ENCODE data around the gene WNT11.

Gene WNT11

GRCh38 chr11:76237914-76238313 is 31.6 kb upstream of the WNT11 start:
- no peak for DNase-seq (ENCODE audit: low read depth, low spot score)

GRCh38 chr11:76237000-76237649 is 30.8 kb upstream of the WNT11 start:
- no peak for DNase-seq (ENCODE audit: low read depth, low spot score)

GRCh38 chr11:76236092-76236999 is 30.0 kb upstream of the WNT11 start:
- no peak for DNase-seq (ENCODE audit: low read depth, low spot score)

GRCh38 chr11:76235233-76236091 is 29.2 kb upstream of the WNT11 start:
- peak; percentile 80 for DNase-seq (ENCODE audit: low read depth, low spot score)

DNA sequence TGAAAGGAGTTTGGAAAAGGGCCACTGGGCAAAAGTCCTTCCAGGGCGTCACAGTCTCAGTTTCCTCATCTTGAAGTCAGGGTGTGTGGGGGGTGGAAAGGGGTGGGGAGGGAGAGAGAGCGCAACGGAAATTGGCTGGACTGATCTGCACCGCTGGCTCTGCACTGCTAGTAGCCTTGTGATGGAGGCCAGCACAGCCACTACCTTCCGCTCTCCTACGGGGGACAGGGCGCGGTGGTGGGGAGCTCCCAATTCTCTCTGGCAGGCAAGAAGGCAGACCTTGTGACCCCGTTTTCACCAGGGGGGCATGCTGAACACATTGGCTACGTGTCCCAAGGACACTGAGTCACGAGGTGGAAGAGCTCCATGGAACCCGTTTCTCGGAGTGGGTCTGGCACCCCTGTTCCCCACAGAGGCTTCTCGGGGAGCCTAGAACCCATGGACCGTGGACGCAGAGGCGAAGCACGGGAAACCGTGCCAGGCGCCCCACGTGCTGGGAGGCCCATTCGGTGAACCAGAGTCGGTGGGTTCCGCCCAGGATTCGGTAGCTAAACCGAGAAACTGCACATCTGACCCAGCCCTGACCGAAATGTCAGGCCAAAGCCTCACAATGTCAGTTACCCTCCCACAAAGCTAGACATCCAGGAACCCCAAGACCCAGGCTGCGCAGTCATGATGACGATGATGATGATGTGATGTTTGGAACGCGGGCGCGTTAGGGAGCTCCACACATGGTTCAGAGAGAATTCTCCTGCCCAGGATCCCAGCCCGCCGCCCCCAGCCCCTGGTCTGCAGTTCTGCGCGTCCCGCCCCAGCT is 28.3 kb upstream of the WNT11 start:
- DNase-seq (ENCODE audit: low read depth, low spot score), result no peak

DNA sequence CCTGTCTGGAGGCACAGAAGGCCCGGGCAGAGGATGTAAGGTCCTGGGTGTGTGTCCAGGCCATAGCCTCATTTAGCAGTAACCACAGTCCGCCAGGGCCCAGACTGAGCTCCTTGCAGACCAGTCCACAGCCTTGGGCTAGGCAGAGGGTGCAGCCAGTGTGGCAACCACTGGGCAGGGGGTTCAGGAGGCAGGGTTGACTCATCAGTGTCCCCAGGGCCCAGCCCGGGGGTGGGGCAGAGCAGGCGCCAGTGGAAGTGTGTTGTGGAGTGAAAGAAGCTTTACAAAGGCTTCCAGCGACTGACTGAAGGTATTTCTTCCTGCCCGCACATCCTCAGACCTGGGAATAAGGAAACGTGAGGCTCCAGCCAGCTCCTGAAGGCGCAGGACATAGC is 27.7 kb upstream of the WNT11 start:
- no peak for DNase-seq (ENCODE audit: low read depth, low spot score)

DNA sequence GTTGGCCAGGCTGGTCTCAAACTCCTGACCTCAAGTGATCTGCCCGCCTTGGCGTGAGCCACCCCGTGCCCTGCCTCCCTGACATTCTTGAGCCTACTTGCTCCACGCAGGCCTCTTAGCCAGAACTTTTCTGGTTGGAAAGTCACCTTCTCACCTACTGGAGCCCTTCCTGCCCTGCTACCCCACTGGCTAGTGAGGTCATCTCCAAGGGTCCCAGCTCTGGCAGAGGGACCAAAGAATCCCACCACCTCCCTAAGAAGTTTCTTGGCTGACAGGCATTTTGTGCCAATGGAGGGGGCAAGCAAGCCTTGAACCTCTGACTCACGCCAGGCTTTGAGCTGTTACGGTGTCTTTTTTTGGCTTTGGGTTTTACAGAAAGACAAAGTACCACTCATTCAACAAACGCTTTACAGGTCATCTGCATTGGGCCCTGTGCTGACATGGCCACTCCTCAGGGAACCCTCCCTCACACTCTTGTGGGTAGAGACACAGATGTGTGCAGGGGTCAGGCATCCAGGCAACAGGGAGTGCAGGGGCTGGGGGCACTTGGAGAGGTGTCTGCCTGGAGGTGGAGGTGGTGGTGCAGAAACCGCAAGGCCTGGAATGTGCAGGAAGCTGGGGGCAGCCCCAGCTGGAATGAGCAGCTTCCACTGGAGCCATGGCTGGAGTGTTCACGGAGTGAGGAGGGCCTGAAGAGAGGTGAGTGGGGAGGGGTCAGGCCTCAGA is 27.1 kb upstream of the WNT11 start:
- no peak for DNase-seq (ENCODE audit: low read depth, low spot score)

DNA sequence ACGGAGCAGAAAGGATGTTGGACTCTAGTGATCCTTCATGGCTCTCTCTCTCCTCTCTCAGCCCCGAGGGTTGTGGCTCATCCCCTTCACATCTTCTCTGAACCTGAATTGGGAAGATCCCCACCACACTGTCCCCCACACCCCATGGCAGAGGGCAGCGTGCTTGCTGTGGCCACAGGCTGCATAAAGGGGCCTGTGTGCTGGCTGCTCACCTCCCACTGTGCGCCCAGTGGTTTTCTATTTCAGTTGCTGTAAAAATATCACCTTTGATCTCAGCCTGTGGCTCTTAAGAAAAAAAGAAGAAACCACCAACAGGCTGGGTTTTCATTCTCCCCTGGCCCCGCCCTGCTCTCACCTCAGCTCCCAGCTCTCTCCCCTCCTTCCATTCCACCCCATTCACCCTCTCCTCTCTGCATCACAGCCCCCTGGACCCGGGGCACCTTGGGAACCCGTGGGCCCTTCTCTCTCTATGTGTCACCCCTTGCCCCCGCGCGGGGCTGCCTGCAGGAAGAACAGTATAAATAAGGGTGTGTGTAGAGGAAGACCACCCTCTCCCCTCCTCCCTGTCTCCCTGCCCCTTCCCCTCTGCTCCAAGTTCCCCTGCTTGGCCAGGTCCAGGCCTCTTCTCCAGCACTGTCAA is 25.8 kb upstream of the WNT11 start:
- DNase-seq (ENCODE audit: low read depth, low spot score), result no peak

DNA sequence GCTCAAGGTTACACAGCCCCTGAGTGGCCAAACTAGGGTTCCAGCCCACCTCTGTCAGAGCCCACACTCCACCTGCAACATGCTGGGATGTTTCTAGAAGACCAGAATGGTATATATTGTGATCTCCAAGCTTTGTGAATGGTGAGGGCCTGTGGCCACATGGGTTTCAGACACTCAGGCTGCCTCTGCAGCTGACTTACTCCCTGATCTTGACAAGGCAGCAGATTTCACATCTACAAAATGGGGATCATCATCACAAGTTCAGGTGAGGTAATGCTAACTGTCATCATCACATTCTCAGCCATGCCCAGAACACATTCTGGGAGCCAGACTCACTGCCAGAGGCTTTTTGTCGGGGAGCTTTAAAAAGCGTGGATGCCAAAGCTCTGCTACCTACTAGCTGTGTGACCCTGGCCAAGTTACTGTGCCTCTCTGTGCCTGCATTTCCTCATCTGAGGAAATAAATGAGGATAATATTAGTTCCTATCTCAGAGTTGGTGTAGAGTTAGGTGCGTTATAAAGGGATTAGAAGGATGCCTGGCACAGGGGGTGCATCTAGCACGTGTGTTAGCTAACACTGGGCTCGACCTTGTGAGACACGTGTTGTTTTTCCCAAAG is 24.9 kb upstream of the WNT11 start:
- no peak for DNase-seq (ENCODE audit: low read depth, low spot score)

GRCh38 chr11:76230392-76230791 is 24.1 kb upstream of the WNT11 start:
- DNase-seq (ENCODE audit: low read depth, low spot score), result no peak

- DNase-seq (ENCODE audit: low read depth, low spot score), result no peak
Observed at GRCh38 chr11:76229690-76230240, 23.5 kb upstream of the WNT11 start.

- DNase-seq (ENCODE audit: low read depth, low spot score), result no peak
Observed at GRCh38 chr11:76228875-76229149, 22.5 kb upstream of the WNT11 start.

DNA sequence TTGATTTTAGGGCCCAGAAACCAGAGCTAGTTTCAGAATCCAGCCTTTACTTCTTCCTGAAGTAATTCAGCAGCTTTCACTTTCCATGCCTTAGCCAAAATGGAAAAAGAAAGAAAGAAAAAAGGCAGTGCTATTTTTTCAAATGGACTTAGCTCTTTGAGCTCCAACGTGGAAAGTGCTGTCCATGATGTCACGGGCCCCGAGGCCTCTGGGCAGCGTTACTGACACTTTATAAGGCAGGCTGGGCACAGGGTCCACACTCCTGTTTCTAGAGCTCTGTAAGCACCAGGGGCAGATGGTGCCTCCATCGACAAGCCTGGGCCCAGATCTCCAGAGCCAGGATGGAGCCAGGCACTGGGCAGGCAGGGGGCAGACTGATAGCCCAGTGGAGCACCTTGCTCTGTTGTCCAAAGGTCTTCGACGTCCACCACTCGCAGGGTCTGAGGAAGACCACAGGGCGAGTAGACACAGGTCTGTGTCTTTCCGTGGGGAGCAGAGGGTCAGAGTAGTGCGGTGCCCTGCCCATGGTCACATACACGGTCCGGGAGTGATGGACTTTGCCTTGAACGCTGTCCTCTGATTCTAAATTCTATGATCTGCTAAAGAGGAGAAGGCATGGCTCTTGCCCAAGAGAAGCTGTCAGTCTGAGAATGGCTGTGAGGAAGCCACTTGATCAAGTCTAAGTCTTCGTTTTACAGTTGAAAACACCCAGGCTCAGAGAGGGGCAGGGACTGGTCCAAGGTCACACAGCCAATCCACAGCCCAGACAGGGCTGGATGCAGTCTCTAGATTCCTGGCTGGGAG is 22.0 kb upstream of the WNT11 start:
- DNase-seq (ENCODE audit: low read depth, low spot score), result no peak

- DNase-seq (ENCODE audit: low read depth, low spot score), result no peak
Observed at GRCh38 chr11:76226626-76227025, 20.3 kb upstream of the WNT11 start.

DNA sequence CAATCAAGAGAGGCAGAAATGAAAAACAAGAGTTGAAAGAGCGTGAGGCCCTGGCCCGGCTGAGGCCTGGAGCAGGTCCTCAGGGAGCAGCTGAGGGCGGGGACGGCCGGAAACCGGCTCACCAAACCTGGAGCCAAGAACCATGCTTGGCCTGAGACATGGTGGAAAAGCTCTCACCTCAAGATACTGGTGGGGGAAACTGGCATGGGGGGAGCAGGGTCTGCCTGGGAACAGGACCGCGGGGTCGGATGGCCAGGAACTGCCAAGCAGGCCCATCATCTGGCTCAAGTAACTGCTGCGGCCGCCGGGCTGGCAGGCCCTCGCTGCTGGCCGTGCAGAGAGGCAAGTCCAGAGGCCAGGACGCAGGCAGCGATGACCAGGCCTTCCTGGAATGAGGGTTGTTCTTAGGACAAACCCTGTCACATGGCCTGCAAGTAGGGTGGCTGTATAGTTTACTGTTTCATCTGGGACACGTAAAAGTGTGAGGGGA is 18.9 kb upstream of the WNT11 start:
- no peak for DNase-seq (ENCODE audit: low read depth, low spot score)

DNA sequence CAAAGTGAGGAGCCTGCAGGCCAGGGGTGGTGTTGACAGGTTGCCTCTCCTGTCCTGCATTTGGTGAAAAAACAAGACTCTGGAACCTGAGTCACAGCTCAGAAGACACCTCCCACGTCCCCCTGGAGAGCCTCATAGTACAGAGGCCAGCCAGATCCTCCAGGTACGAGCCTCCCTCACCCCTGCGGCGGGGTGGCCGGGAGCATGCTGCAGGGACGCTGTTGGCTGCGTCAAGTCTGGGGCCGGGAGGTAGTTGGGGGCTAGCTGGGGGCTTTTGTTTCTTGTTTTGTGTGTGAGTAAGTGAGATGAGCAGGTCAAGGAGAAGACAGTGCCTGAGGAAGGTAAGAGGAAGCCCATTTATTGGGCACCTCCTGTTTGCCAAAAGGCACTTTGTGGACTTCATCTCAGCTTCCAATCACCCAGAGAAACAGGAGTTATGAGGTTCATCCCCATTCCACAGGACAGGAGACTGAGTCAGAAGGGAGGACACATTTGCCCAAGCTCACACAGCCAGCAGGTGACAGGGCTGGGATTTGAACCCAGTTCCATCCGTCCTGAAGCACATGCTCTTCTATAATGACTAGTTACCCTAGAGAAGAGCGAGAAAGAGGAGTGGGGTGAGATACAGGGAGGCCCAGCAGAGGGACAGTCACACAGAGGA is 18.3 kb upstream of the WNT11 start:
- no peak for DNase-seq (ENCODE audit: low read depth, low spot score)

DNA sequence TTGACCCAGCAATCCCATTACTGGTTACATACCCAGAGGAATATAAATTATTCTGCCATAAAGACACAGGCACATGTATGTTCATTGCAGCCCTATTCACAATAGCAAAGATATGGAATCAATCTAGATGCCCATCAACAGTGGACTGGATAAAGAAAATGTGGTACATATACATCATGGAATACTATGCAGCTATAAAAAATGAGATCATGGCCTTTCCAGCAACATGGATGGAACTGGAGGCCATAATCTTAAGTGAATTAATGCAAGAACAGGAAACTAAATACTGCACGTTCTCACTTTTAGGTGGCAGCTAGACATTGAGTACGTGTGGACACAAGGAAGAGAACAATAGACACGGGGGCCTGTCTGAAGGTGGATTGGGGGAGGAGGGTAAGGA is 15.1 kb upstream of the WNT11 start:
- DNase-seq (ENCODE audit: low read depth, low spot score), result no peak

DNA sequence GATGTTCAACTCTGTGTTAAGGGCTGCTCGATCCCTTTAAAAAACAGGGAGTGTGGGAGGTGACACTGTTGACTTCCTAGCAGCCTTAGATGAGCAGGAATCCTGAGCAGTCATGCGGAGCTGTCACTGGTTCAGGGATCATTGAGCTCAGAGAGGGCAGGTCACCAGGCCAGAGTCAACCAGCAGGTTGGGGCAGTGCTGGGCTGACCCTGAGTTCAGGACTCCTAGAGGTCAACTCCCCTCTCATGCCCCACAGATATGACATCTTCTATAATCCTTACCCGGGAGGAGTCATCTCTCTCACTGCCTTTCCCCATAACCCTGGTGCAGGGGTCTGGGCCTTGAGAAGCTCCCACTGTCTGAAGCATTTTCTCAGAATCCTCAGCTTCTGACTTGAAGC is 12.9 kb upstream of the WNT11 start:
- no peak for DNase-seq (ENCODE audit: low read depth, low spot score)

All from smooth muscle cell of the brain vasculature (primary cell).